ENCODE data around the gene YWHAB.
"Not testable (repeated sequence)": the region's sequence is repeated elsewhere in the genome, so short reads cannot be mapped to it uniquely, and the experiment has no call there.

YWHAB gene

GRCh38 chr20:44861531-44862006 is 23.9 kb upstream of the YWHAB start:
- no peak overlapping the region for H2BK5ac ChIP-seq (ENCODE audit: low read depth, low read length, poor library complexity, severe bottlenecking)
- no peak overlapping the region for H4K91ac ChIP-seq (ENCODE audit: low read length)
- H3K4me3 ChIP-seq (ENCODE audit: insufficient read depth in 1 of 2, low read depth in 1 of 2, low read length in 2 of 2) = no peak overlapping the region
- peaks cover 6% of the 10 kb centered on the region for H3K4me1 ChIP-seq (ENCODE audit: control insufficient read depth, insufficient read depth, low read depth, low read length)
- H2BK120ac ChIP-seq (ENCODE audit: low read depth, low read length) = no peak overlapping the region
- H3K9me3 ChIP-seq (ENCODE audit: control insufficient read depth, low read length) = no peaks in the 10 kb centered on the region
- no peak overlapping the region for H2AFZ ChIP-seq (ENCODE audit: low read depth, low read length)
- WGBS = 83% methylated on average over 5 of the region's 5 CpGs
- H3K9ac ChIP-seq (ENCODE audit: low read length) = no peak overlapping the region
- no peak overlapping the region for H4K8ac ChIP-seq (ENCODE audit: low read length)
- no peak overlapping the region for H3K4me2 ChIP-seq (ENCODE audit: low read length, poor library complexity, severe bottlenecking)
- no peak overlapping the region for H3K14ac ChIP-seq (ENCODE audit: low read length in 2 of 2)
- H3K23ac ChIP-seq (ENCODE audit: low read length in 2 of 2) = no peak overlapping the region
- H3K18ac ChIP-seq (ENCODE audit: low read depth in 1 of 2, low read length in 2 of 2) = no peak overlapping the region
- H3K27ac ChIP-seq (ENCODE audit: low read length, poor library complexity, severe bottlenecking) = no peak overlapping the region
- no peaks in the 10 kb centered on the region for H3K79me1 ChIP-seq (replicated peaks; ENCODE audit: low read length, poor library complexity, severe bottlenecking)
- DNase-seq = no peak
- H3K27me3 ChIP-seq (ENCODE audit: control insufficient read depth in 1 of 2, insufficient read depth in 1 of 2, low read length in 2 of 2) = peaks cover 0 to 6% of the 10 kb centered on the region in 2 experiments
- no peak overlapping the region for H2BK12ac ChIP-seq (ENCODE audit: low read length in 2 of 2)
- no peak overlapping the region for H3K4ac ChIP-seq (ENCODE audit: low read depth in 1 of 2, low read length in 2 of 2)
- H2BK15ac ChIP-seq (ENCODE audit: low read depth, poor library complexity, severe bottlenecking) = no peak overlapping the region
- H3K36me3 ChIP-seq (ENCODE audit: control insufficient read depth in 1 of 2, insufficient read depth in 2 of 2, low read depth in 1 of 2, low read length in 2 of 2) = no peaks in the 10 kb centered on the region
- no peak overlapping the region for H2AK5ac ChIP-seq (ENCODE audit: low read length, severe bottlenecking)

- no peaks in the 10 kb centered on the region for H3K36me3 ChIP-seq (ENCODE audit: control insufficient read depth in 1 of 2, insufficient read depth in 2 of 2, low read depth in 1 of 2, low read length in 2 of 2)
- no peak for DNase-seq
- no peak overlapping the region for H3K4me2 ChIP-seq (ENCODE audit: low read length, poor library complexity, severe bottlenecking)
- H2AK5ac ChIP-seq (ENCODE audit: low read length, severe bottlenecking) = no peak overlapping the region
- no peak overlapping the region for H2BK120ac ChIP-seq (ENCODE audit: low read depth, low read length)
- no peaks in the 10 kb centered on the region for H3K79me1 ChIP-seq (replicated peaks; ENCODE audit: low read length, poor library complexity, severe bottlenecking)
- no peak overlapping the region for H3K14ac ChIP-seq (ENCODE audit: low read length in 2 of 2)
- H3K27ac ChIP-seq (ENCODE audit: low read length, poor library complexity, severe bottlenecking) = no peak overlapping the region
- no peak overlapping the region for H3K4me3 ChIP-seq (ENCODE audit: insufficient read depth in 1 of 2, low read depth in 1 of 2, low read length in 2 of 2)
- H2BK5ac ChIP-seq (ENCODE audit: low read depth, low read length, poor library complexity, severe bottlenecking) = no peak overlapping the region
- H3K4me1 ChIP-seq (ENCODE audit: control insufficient read depth, insufficient read depth, low read depth, low read length) = peaks cover 6% of the 10 kb centered on the region
- H2BK15ac ChIP-seq (ENCODE audit: low read depth, poor library complexity, severe bottlenecking) = no peak overlapping the region
- peak overlapping the region; percentile 23 for H3K9ac ChIP-seq (ENCODE audit: low read length)
- H3K27me3 ChIP-seq (ENCODE audit: control insufficient read depth in 1 of 2, insufficient read depth in 1 of 2, low read length in 2 of 2) = peaks cover 0 to 11% of the 10 kb centered on the region in 2 experiments
- H3K23ac ChIP-seq (ENCODE audit: low read length in 2 of 2) = no peak overlapping the region
- 83% methylated on average over 2 of the region's 2 CpGs for WGBS
- no peak overlapping the region for H3K18ac ChIP-seq (ENCODE audit: low read depth in 1 of 2, low read length in 2 of 2)
- H3K9me3 ChIP-seq (ENCODE audit: control insufficient read depth, low read length) = no peaks in the 10 kb centered on the region
- H3K4ac ChIP-seq (ENCODE audit: low read depth in 1 of 2, low read length in 2 of 2) = no peak overlapping the region
- no peak overlapping the region for H2AFZ ChIP-seq (ENCODE audit: low read depth, low read length)
- H2BK12ac ChIP-seq (ENCODE audit: low read length in 2 of 2) = no peak overlapping the region
- H4K91ac ChIP-seq (ENCODE audit: low read length) = no peak overlapping the region
- H4K8ac ChIP-seq (ENCODE audit: low read length) = no peak overlapping the region
Measured at GRCh38 chr20:44862286-44862685, 23.2 kb upstream of the YWHAB start.

GRCh38 chr20:44863365-44864084 is 22.0 kb upstream of the YWHAB start:
- not testable (repeated sequence) for H2AFZ ChIP-seq (ENCODE audit: low read depth, low read length); H3K4me2 ChIP-seq (ENCODE audit: low read length, poor library complexity, severe bottlenecking); H4K8ac ChIP-seq (ENCODE audit: low read length); H2AK5ac ChIP-seq (ENCODE audit: low read length, severe bottlenecking); H3K27ac ChIP-seq (ENCODE audit: low read length, poor library complexity, severe bottlenecking); H3K4me1 ChIP-seq (ENCODE audit: control insufficient read depth, insufficient read depth, low read depth, low read length); H3K79me1 ChIP-seq (replicated peaks; ENCODE audit: low read length, poor library complexity, severe bottlenecking); H2BK120ac ChIP-seq (ENCODE audit: low read depth, low read length); H3K18ac ChIP-seq (ENCODE audit: low read depth in 1 of 2, low read length in 2 of 2); H3K9me3 ChIP-seq (ENCODE audit: control insufficient read depth, low read length); H3K14ac ChIP-seq (ENCODE audit: low read length in 2 of 2); DNase-seq; H3K36me3 ChIP-seq (ENCODE audit: control insufficient read depth in 1 of 2, insufficient read depth in 2 of 2, low read depth in 1 of 2, low read length in 2 of 2); H4K91ac ChIP-seq (ENCODE audit: low read length); H3K23ac ChIP-seq (ENCODE audit: low read length in 2 of 2); H3K9ac ChIP-seq (ENCODE audit: low read length); H3K4ac ChIP-seq (ENCODE audit: low read depth in 1 of 2, low read length in 2 of 2); H2BK12ac ChIP-seq (ENCODE audit: low read length in 2 of 2); H2BK15ac ChIP-seq (ENCODE audit: low read depth, poor library complexity, severe bottlenecking); H3K4me3 ChIP-seq (ENCODE audit: insufficient read depth in 1 of 2, low read depth in 1 of 2, low read length in 2 of 2); H2BK5ac ChIP-seq (ENCODE audit: low read depth, low read length, poor library complexity, severe bottlenecking)
- H3K27me3 ChIP-seq (ENCODE audit: control insufficient read depth in 1 of 2, insufficient read depth in 1 of 2, low read length in 2 of 2) = peaks cover 0 to 16% of the 10 kb centered on the region in 2 experiments
- WGBS = 84% methylated on average over 3 of the region's 4 CpGs

- peaks cover 0 to 20% of the 10 kb centered on the region in 2 experiments for H3K27me3 ChIP-seq (ENCODE audit: control insufficient read depth in 1 of 2, insufficient read depth in 1 of 2, low read length in 2 of 2)
- not testable (repeated sequence) for H2AFZ ChIP-seq (ENCODE audit: low read depth, low read length); H2BK120ac ChIP-seq (ENCODE audit: low read depth, low read length); H4K8ac ChIP-seq (ENCODE audit: low read length); H3K36me3 ChIP-seq (ENCODE audit: control insufficient read depth in 1 of 2, insufficient read depth in 2 of 2, low read depth in 1 of 2, low read length in 2 of 2); H3K9me3 ChIP-seq (ENCODE audit: control insufficient read depth, low read length); DNase-seq; H2BK12ac ChIP-seq (ENCODE audit: low read length in 2 of 2); H3K4me2 ChIP-seq (ENCODE audit: low read length, poor library complexity, severe bottlenecking); H4K91ac ChIP-seq (ENCODE audit: low read length); H2BK15ac ChIP-seq (ENCODE audit: low read depth, poor library complexity, severe bottlenecking); H3K23ac ChIP-seq (ENCODE audit: low read length in 2 of 2); H3K4me3 ChIP-seq (ENCODE audit: insufficient read depth in 1 of 2, low read depth in 1 of 2, low read length in 2 of 2); H2BK5ac ChIP-seq (ENCODE audit: low read depth, low read length, poor library complexity, severe bottlenecking); H3K14ac ChIP-seq (ENCODE audit: low read length in 2 of 2); H3K4ac ChIP-seq (ENCODE audit: low read depth in 1 of 2, low read length in 2 of 2); H3K4me1 ChIP-seq (ENCODE audit: control insufficient read depth, insufficient read depth, low read depth, low read length); H3K18ac ChIP-seq (ENCODE audit: low read depth in 1 of 2, low read length in 2 of 2); H3K79me1 ChIP-seq (replicated peaks; ENCODE audit: low read length, poor library complexity, severe bottlenecking); H3K9ac ChIP-seq (ENCODE audit: low read length); H3K27ac ChIP-seq (ENCODE audit: low read length, poor library complexity, severe bottlenecking); H2AK5ac ChIP-seq (ENCODE audit: low read length, severe bottlenecking)
- WGBS = 84% methylated on average over 3 of the region's 3 CpGs
Measured at GRCh38 chr20:44864493-44864892, 21.0 kb upstream of the YWHAB start.

All from mesenchymal stem cell (in vitro differentiated cells and primary cell).